Lower leg skin (tissue), 4 donors: ENCODE measurements around the gene TSPAN31. TPM values are rescaled to one million over a fixed set of nuclear protein-coding genes. Genes with fewer than 3 reads are reported as not detected.

Source experiments
- DNase-seq, 2 donors: peaks; one replicate each; pipeline ENCODE4 v3.0.0-alpha.2; 2019; ENCODE audit warnings: low spot score in 2 of 2
- H3K4me3 ChIP-seq: fragments of 200-600 bp; sonication (generic); 2 replicates; pipeline ENCODE4 v1.5.1; 2017; ENCODE audit warnings: mild to moderate bottlenecking, low read depth; ENCODE audit not compliant: poor library complexity, severe bottlenecking
- CTCF ChIP-seq, 3 donors: fragments of 450-650 bp; IDR thresholded peaks; one replicate each; pipeline ENCODE4 v1.5.1; 2016; ENCODE audit warnings: antibody characterized with exemption in 3 of 3, mild to moderate bottlenecking in 3 of 3, moderate library complexity in 2 of 3
- POLR2A ChIP-seq, 2 donors: fragments of 450-650 bp; IDR thresholded peaks; one replicate each; pipeline ENCODE4 v1.6.1; 2016 to 2017; ENCODE audit warnings: antibody characterized with exemption in 2 of 2, mild to moderate bottlenecking in 1 of 2, moderate library complexity in 1 of 2
- WGBS, 2 donors: methylation state at CpG; one replicate each; pipeline ENCODE4 v1.1.5; 2018; 5-methylcytosine and 5-hydroxymethylcytosine counted together
- intact Hi-C: fragments of 100-400 bp; cut with DNase I; formaldehyde crosslinking; loops from one replicate; pipeline ENCODE4 v1.15.0; 2023; ENCODE audit warnings: low total_unique reads
- total RNA-seq, 4 donors: library from RNA; depleted of rRNA; stranded (reverse); fragments of >200 nt; gene quantifications; one replicate each; pipeline ENCODE4 v1.1.0, GENCODE V29; 2016

The TSPAN31 gene
- total RNA-seq, 4 donors from 2014 or later: 44.9 to 76.4 (median 54.7) TPM

- peak overlapping the region; percentile 11 for H3K4me3 ChIP-seq
- peak in 1 of 2 donors; percentile 88 for DNase-seq
- WGBS, 2 donors: 0 to 1% methylated on average over 34 to 37 of the region's 60 CpGs
- TF ChIP-seq POLR2A (IDR thresholded peaks at IDR 0.05): no peak
- TF ChIP-seq CTCF (IDR thresholded peaks at IDR 0.05): no peak
- intact Hi-C loops: no loop called here
These were observed 20.3 kb downstream of the TSPAN31 start for GRCh38 chr12:57765003-57765697.

- intact Hi-C loops: no loop called here
- DNase-seq: no peak
- H3K4me3 ChIP-seq: no peak overlapping the region
- TF ChIP-seq CTCF (IDR thresholded peaks at IDR 0.05) (no peak), POLR2A (IDR thresholded peaks at IDR 0.05) (no peak)
- WGBS, 2 donors: 2 to 3% methylated on average over 32 to 40 of the region's 40 CpGs
These were observed 21.0 kb downstream of the TSPAN31 start for GRCh38 chr12:57765698-57766463.

- 9% methylated on average over 35 to 38 of the region's 38 CpGs for WGBS, 2 donors
- intact Hi-C loops: no loop called here
- no peak for DNase-seq
- no peak for TF ChIP-seq POLR2A (IDR thresholded peaks at IDR 0.05)
- TF ChIP-seq CTCF (IDR thresholded peaks at IDR 0.05): no peak
- no peak within 1 kb of the TSS for H3K4me3 ChIP-seq
These were observed 21.8 kb downstream of the TSPAN31 start, which contains the start of gene CYP27B1 for GRCh38 chr12:57766464-57767304. Gene CYP27B1 (minus strand): TSS chr12:57767078. CDS start chr12:57767041, 37 bp downstream.

GRCh38 chr12:57767305-57767698 is 22.5 kb downstream of the TSPAN31 start:
- DNase-seq: no peak

More at GRCh38 chr12:57767305-57767698, 22.5 kb downstream of the TSPAN31 start:
- no peak for TF ChIP-seq POLR2A (IDR thresholded peaks at IDR 0.05)
- no peak for TF ChIP-seq CTCF (IDR thresholded peaks at IDR 0.05)
- H3K4me3 ChIP-seq: no peak overlapping the region
- intact Hi-C loops: no loop called here
